CD4-positive, alpha-beta T cell treated with Interferon alpha-2 for 1 hour (primary cell): ENCODE data around the gene MCM7.
A peak's percentile ranks its signal among the peaks of the same experiment; 100 is the strongest.

Experiments used
- DNase-seq, 2 donors: peaks; one replicate each; pipeline ENCODE4 v3.0.0-alpha.2; 2020 to 2022

MCM7 gene

DNA sequence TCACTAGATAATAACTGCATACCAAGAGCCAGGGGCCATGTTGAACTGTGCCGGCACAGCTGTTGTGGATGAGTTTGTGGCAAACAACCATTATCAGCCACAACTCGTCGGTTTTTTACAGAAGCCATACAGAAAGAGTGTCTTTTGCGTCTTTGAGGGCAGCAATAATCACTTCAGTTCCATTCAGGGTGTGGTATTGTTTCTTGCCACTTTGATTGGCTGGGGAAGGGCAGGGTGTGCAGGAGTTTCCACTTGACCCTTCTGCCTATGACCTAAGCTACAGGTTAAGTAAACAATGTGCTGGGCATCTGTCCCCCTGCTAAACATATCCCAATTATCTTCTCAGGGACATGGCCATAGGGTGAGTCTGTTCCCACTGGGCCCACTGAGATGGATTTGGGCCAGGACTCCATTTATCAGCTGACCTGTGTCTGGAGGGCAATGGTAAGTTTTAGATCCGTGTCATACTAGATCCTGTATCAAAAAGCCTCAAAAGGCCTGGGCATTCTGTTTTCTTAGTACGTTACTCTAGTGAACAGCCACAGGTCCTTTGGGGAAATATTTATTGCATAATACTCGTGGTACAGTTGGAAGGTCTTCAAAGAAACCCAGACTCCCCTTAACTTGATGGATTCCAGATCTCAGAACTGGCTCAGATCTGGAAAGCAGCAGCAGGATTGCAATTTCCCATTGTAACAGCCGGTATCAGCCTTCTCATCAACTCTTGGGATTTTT lies 35.6 kb downstream of the MCM7 start:
- DNase-seq: no peak

DNA sequence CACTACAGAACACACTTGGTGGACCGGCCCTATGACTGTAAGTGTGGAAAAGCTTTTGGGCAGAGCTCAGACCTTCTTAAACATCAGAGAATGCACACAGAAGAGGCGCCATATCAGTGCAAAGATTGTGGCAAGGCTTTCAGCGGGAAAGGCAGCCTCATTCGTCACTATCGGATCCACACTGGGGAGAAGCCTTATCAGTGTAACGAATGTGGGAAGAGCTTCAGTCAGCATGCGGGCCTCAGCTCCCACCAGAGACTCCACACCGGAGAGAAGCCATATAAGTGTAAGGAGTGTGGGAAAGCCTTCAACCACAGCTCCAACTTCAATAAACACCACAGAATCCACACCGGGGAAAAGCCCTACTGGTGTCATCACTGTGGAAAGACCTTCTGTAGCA lies 37.0 kb downstream of the MCM7 start:
- no peak for DNase-seq

DNA sequence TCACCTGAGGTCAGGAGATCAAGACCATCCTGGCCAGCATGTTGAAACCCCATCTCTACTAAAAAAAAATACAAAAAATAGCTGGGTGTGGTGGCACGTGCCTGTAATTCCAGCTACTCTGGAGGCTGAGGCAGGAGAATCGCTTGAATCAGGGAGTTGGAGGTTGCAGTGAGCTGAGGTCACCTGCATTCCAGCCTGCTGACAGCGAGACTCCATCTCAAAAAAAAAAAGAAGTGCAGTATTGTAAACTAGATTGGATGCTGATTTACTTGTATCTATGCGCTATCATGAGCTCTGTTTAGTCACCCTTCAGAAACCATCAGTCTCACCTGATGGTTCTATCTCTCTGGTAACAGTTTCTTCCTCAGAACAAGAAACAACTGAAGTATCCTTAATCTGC lies 37.8 kb downstream of the MCM7 start:
- no peak for DNase-seq

DNA sequence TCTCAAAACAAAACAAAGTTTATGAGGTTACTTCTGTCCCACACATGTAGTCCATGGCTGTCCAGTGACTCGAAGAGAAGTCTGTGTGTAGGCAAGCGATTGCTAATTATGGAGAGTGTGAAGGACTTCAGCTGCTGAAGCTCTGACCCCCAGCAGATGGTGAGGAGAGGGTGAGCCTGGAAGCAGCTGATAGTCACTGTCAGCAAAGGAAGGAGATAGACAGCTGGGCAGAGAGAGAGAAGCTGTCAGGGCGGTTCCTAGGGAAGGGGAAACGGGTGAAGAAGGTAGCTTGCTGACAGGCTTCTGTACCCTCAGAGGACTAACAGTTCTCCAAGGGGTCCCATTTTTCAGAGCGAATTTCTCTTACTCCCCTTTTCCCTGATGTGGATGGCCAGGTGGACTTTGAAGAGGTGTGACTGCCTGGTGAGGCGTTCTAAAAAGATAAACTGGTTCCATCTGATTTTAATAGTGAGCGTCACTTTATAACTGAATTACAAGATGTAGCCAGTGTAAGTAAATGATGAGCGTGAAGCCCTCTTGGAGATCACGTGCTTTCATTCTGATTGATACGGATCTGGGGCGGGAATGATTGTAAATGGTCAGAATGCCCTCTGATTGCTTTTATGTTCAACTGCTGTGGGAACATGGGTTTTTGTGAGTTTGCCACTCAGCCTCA lies 39.5 kb downstream of the MCM7 start:
- DNase-seq: no peak

DNA sequence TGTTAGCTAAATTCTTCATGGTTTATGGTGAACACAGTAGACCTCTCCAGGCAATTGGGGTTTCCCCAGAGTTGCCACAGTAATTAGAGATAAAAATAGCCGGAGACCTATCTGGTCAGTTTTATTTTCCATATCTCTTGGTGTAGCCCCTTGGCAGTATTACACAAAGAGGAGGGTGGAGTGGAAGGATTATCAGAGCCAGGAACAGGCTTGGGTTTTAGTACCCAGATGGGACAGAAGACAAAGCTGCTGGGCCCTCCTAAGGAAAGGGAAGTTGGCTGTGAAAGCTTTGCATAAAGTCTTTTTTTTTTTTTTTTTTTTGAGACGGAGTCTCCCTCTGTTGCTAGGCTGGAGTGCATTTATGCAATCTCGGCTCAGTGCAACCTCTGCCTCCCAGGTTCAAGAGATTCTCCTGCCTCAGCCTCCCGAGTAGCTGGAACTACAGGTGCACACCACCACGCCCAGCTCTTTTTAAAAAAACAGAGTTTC lies 41.9 kb downstream of the MCM7 start:
- no peak for DNase-seq

DNA sequence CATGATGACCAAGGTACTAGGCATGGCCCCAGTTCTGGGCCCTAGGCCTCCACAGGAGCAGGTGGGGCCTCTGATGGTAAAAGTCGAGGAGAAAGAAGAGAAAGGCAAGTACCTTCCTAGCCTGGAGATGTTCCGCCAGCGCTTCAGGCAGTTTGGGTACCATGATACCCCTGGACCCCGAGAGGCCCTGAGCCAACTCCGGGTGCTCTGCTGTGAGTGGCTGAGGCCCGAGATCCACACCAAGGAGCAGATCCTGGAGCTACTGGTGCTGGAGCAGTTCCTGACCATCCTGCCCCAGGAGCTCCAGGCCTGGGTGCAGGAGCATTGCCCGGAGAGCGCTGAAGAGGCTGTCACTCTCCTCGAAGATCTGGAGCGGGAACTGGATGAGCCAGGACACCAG lies 44.2 kb downstream of the MCM7 start:
- DNase-seq: no peak

DNA sequence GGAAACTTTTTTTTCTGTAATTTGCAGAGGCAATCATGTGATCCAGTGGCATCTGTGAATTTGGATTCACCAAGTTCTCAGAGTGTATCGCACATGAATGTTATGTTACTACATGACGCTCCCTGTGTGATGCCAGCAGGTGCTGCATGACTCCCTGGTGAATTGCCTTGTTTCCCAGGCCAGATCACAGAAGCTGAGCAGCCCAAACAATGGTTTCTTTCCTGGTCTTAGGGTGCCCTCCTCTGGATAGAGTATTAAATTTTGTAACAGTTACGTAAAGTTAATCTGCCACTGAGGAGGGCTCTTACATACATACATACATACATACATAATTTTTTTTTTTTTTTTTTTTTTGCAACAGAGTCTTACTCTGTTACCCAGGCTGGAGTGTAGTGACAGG lies 48.0 kb downstream of the MCM7 start:
- peak; percentile 4 to 58 for DNase-seq

DNA sequence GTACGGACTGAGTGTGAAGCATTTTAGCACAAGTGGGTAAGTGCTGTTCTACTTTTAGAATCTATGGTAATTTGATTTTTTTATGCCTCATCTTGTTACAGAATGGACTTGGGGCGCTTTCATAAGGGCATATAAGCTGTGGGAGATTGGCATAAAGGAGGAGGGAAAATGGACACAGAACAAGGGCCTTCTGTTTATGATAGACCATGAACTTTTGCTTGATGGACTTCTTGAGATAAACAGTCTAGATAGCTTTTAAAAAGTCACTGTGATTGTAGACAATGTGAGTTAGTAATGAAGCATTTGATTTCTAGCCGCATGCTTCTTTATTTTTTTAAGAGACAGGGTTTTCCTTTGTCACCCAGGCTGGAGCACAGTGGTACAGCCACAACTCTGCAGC lies 49.6 kb downstream of the MCM7 start:
- DNase-seq: no peak

DNA sequence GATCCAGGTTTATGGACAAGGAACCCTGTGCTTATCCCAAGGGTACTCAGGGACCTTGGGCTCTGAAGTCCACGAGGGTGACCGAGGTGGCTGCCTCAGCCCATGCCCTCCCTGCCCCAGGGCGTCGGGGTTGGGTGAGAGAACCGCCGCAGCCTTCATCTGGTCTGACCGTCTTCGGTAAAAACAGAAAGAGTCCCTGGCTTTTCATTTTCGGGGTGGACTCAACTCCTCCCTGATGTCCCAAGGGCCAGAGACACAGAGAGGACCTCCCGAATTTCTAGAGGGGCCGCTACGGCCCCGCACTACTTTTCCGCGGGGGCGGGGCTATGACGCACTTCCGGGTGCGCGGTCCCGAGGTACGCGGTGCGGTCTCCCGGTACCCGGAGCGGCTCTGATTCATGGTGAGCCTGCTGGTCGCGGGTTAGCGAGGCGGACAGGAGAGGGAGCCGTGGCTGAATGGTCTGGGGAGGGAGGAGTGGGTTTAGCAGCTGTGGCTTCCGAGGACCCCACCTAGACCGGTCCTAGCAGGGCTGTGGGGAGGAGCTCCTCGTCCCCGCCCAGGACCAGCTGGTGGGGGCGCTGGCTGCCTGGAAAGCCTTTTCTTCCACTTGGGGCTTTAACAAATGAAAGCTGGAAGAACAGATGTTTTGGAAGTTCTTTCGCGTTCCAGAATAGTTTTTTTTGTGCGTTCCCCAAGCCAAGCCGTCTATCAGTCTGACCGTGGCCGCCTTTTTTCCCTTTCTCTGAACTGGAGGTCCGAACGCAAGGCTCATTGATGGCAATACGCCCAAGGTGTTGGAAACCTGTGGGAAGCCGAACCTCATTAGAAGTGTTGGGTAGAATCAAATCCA lies 51.5 kb downstream of the MCM7 start, which contains the start of gene ZSCAN21:
TSS of gene ZSCAN21 (plus strand) at position 334 of the 851 bp plus-strand sequence. CDS start 7,233 bp downstream, outside the sequence.
- DNase-seq: peak; percentile 80 to 85

DNA sequence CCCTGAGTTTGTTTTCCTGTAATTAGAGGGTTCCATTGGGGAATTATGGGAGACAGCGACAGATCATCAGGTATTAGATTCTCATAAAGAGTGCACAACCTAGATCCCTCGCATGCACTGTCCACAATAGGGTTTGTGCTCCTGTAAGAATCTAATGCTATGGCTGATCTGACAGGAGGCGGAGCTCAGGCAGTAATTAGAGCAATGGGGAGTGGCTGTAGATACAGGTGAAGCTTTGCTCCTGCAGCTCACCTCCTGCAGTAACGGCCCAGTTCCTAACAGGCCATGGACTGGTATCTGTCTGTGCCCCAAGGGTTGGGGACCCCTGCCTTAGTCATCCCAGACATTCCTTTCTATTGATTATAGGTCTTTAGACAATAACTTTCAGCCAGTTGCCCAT lies 52.5 kb downstream of the MCM7 start:
- no peak for DNase-seq

DNA sequence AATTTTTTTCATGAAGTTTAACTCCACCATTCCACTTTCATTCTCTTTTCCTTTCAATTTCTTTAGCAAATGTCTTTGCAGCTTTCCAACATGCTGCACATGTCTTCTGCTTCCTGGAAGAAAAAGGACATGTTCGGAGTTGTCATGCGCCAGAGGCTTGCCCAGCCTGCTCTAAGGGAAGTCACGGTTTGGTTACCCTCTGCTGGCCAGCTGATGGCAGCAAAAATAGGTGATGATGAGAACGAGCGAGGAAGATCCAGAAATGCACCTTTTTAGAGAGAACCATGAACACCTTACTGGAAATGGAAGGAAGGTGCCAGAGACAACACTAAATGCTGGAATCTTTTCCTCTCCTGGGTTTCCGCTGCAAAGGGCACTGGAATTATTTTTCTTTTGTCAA lies 56.5 kb downstream of the MCM7 start:
- DNase-seq: no peak
